AG10803 (cell line): ENCODE results near the gene OR2S2.

Source experiments
- DNase-seq: peaks from one replicate; pipeline ENCODE4 v3.0.0; 2010; ENCODE audit warnings: low read depth
- H3K4me3 ChIP-seq: 2 replicates; pipeline ENCODE4 v1.5.1; 2011; ENCODE audit warnings: mild to moderate bottlenecking, low read length, control low read depth
- TF ChIP-seq, protein P1 (sequence below): conservative IDR thresholded peaks from 2 replicates; pipeline ENCODE4 v1.5.1; 2011; ENCODE audit warnings: mild to moderate bottlenecking, low read length, control low read depth, inconsistent platforms

OR2S2 gene

DNA sequence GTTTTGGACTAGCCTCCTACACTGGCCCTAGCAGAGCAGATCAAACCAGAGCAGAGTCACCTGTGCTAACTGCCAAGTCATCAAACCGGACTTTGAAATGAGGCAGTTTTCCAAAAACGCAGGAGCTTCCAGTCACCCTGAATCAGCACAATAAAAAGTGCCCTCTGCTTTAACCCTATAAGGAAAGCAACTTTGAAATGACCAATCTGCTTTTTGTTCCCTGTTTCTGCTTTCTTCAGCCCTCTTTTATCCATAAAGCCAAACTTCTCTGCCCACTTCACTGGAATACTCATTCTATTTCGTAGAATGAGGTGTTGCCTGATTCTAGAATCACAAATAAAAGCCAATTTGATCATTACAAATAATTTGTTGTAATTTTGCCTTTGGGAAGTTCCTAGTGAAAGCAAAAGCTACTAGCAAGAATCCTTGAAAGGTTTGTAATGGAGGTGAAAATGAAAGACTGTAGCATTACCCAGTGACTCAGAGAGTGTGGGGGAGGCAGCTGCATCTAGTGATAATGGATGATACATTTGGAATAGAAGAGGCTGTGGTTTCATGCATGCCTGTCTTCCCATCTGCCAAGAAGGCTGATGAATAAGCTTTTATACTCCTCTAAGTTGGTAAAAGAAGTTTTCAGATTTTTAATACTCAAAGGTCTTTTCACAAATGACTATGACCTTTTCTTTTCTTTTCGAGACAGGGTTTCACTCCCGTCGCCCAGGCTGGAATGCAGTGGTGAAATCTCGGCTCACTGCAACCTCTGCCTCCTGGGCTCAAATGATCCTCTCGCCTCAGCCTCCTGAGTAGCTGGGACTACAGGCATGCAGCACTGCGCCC is 33.8 kb downstream of the OR2S2 start:
- DNase-seq = peak; percentile 94
- TF ChIP-seq, protein P1, sequence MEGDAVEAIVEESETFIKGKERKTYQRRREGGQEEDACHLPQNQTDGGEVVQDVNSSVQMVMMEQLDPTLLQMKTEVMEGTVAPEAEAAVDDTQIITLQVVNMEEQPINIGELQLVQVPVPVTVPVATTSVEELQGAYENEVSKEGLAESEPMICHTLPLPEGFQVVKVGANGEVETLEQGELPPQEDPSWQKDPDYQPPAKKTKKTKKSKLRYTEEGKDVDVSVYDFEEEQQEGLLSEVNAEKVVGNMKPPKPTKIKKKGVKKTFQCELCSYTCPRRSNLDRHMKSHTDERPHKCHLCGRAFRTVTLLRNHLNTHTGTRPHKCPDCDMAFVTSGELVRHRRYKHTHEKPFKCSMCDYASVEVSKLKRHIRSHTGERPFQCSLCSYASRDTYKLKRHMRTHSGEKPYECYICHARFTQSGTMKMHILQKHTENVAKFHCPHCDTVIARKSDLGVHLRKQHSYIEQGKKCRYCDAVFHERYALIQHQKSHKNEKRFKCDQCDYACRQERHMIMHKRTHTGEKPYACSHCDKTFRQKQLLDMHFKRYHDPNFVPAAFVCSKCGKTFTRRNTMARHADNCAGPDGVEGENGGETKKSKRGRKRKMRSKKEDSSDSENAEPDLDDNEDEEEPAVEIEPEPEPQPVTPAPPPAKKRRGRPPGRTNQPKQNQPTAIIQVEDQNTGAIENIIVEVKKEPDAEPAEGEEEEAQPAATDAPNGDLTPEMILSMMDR = no peak
- peak overlapping the region; percentile 15 for H3K4me3 ChIP-seq

DNA sequence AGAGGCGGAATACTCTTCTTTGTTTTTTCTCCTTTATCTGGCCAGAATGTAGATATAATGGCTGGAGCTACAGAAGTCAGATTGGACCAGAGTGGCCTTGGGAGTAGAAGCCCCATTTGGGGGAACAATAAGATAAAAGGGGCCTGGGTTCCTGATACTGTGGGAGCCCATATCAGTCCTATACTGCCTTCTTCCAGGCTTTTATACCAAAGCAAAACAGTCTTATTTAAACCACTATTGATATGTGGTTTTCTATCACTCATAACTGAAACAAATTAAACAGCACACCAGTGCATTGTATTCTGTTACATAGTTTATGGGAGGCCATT is 34.4 kb downstream of the OR2S2 start:
- H3K4me3 ChIP-seq = no peak overlapping the region
- DNase-seq = no peak
- TF ChIP-seq, protein P1 = no peak

DNA sequence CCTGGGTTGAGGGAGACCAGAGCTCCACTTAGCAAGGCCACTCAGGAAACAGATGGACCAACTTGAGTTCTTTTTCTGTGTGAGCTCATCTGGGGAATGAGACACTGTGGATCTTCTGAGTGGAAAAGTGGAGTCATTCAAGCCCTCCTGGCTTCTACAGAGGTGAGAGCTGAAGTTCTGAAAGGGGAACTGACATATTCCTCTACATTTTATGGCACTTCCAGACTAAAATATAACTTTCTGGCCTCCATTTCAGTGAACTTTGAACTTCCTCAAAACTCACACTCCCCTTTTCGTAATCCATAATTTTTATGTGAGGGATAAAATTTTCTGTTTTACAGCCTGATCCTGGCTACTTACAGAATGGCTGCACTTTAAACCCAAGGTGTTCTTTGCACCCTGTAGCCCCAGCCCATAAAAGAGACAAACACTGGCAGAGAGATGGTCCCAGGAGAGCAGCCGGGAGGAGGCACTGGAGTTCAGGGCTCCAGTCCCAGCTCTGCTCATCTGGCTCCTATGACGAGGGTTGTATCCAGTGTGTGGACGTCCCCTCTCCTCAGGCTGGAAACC is 37.8 kb downstream of the OR2S2 start:
- DNase-seq = peak; percentile 16

DNA sequence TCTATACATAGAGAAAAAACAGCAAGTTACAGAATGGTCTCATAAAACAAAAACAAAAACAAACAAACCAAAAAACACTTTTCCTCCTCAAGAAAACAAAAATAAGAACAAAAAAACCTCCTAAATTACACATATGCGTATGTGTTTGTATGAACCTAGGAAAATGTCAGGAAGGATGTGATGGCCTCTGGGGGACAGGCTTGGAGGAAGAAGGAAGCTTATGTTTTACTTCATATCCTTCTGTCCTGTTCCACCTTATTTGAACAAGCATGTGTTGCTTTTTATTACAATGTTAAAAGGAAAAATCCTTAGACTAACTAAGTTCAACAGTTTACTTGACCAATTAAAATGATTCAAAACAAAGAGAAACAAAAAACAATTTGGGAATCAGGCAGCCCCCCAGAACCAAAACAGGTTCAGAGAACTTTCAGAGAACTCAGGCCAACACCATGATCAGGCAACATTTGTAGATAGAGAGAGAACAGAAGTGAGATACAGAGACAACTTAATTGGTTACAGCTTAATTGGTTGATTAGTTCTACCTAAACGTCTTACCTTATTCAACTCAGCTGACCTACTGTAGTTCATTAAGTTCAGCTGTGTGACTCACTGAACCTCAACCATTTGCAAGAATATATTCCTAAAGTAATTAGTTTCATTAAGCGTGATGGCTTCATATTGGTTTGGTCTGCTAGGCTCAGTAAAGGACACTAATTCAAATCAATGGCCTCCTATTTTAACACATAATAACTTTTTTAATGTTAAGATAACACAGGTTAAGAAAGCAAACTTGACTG is 38.5 kb downstream of the OR2S2 start:
- TF ChIP-seq, protein P1 = no peak
- no peak overlapping the region for H3K4me3 ChIP-seq
- DNase-seq = no peak

More for the DNA sequence above, 37.8 kb downstream of the OR2S2 start:
- H3K4me3 ChIP-seq = no peak overlapping the region
- TF ChIP-seq, protein P1 = no peak

DNA sequence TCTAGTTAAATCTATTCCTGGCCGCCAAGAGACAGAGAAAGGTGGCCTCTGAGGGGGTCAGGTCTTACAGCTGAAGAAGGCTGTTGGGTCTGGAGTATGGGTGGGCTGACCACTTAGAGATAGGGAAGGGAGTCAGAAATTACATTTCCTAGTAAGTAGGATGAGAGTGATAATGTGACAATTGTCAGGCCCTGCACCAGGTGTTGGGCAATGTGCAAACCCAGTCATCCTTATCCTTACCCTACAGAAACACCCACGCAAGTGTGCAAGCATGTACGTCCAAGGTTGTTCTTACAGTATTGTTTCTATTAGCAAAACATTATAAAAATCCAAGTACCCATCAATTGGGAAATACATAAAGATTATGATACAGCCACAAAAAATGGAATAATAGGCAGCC is 39.2 kb downstream of the OR2S2 start:
- H3K4me3 ChIP-seq = no peak overlapping the region
- TF ChIP-seq, protein P1 = no peak
- DNase-seq = no peak

DNA sequence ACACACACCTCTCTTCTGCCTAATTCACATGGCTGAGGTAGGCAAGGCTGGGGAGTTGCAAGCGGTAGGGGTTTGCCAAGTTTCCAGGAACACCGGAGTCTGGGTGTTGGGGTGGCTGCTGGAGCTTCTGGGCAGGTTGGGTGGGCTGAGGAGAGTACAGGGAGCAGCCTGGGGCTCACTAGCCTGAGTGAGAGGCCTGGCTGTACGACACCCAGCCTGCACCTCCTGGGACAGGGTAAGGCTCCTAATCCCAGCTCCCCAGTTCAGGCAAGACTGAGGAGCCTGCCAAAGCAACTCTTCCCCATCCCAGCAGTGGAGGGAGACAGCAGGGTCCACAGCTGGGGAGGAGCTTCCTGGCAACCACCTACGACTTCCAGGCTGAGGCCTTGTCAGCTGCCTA is 40.7 kb downstream of the OR2S2 start:
- TF ChIP-seq, protein P1 = no peak
- H3K4me3 ChIP-seq = no peak overlapping the region
- DNase-seq = no peak
